Measurements from ENCODE around the gene KCNJ14.
"Not testable (repeated sequence)": the region's sequence is repeated elsewhere in the genome, so short reads cannot be mapped to it uniquely, and the experiment has no call there.

KCNJ14 gene

GRCh38 chr19:48471836-48472235 is 16.5 kb downstream of the KCNJ14 start:
- no peak for DNase-seq (ENCODE audit: low read depth)

DNA sequence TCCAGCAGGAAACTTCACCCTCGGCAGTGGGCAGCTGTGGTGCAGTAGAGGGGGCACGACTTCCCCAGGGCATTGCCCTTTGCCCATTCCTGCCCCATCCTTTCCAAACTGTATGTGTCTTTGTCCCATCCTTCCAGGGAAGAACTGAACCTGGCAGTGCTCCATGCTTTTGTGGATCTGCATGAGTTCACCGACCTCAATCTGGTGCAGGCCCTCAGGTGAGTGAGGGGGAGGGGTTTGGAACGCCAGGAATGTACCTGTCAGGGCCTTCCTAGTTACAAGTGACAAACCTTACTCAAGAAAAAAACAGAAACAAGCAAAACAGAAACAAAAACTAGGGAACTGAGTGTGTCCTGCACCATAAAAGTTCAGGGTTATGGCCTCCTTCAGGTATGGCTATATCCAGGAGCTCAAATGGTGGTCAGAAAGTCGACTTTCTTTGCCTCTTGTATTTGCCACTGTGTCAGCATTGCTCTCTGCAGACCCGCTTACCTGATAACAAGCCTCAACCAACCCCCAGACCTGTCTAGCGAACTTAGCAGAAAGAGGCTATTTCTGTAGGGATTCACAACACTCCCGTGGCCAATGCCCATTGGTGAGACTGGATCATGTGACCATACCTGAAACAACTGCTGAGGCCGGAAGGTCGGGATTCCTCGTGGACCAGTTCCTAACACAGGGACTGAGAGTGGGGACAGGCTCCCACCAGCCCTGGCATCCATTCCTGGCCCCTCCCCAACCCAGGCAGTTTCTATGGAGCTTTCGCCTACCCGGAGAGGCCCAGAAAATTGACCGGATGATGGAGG is 18.0 kb downstream of the KCNJ14 start:
- no peak for DNase-seq (ENCODE audit: low read depth)

DNA sequence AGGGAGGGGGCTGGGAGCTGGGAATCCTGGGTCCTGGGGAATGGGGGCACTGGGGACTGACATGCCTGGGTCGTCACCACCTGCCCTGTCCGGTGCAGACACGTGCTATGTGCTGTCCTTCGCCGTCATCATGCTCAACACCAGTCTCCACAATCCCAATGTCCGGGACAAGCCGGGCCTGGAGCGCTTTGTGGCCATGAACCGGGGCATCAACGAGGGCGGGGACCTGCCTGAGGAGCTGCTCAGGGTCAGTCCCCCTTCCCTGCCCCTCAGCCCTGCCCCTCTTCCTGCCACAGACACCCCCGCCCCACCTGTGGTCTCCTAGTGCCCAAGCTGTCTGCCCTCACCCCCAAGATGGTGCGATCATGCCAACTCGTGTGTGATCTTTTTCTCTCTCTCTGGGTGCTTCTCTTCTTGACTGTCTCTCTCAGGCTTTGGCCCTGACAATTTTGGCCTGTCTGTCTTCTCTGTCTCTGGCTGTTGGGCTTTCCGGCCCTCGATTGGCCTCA is 18.8 kb downstream of the KCNJ14 start:
- no peak for DNase-seq (ENCODE audit: low read depth)

DNA sequence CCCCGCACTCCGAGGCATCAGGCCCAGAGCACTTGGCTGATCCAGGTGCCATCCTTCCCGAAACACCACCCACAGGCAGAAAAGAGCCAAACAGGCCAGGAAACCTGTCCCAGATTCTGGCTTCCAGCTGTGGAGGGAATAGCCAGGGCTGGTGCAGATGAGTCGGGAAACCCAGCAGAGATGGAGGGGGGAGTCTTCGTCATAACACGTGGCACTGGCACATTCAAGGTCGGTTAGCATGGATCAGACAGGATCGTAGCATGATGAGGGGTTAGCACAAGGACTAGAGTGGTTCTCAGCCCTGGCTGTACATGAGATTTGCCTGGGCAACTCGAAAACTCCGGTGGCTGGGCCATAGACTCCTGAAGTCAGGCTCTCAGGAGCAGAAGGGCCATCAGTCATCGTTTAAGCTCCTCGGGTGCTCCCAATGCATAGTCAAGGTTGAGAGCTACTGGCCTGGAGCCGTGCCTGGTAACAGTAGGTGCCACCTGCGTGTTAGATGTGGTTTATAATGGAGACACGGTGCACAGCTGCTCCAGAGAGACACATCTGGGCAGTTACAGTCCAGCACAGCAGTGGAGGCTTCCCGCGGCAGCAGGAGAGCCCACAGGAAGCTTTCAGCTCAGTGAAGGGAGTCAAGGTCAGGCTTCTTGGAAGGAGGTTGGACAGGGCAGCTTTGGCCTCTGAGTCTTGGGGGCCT is 20.1 kb downstream of the KCNJ14 start:
- no peak for DNase-seq (ENCODE audit: low read depth)

DNA sequence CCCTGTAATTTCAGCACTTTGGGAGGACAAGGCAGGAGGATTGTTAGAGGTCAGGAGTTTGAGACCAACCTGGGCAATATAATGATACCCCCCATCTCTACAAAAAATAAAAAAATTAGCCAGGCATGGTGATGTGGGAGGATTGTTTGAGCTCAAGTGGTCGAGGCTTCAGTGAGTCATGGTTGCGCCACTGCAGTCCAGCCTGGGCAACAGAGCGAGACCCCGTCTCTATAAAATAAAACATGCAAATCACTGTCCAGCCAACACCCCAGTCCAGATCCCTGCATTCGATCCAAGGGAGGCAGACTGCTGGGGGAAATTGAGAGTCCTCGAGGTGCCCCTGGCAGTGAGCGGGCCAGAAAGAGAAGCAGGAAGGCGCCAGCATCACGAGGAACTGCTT is 20.8 kb downstream of the KCNJ14 start:
- no peak for DNase-seq (ENCODE audit: low read depth)

DNA sequence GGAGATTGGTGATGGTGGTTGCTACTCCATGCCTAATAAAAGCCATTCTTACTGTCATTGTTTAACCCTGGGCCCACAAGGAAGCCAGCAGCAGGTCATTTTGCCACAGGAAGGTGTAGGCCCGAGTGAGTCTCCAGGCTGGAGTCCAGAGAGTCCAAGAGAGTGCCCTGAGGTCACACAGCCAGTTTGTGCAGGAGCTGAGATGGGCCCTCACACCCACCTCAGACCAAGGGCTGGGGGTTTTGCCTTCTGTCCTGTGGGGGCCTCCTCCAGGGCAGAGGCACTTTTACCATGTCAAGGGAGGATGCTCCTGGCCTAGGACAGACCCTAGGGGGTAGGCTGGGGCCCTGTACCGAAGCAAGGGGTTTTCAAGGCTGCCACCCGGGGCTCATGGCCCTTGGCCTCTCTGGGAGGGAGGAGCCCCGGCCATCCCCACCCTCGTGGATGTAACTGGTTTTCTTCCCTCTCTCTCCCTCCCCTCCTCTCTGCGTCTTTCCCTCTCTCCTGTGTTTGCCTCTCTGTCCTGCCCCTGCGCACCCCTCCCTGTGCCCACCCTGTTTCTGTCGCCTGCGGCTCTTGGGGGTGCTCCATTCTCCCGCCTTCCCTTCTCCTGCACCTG is 21.8 kb downstream of the KCNJ14 start:
- no peak for DNase-seq (ENCODE audit: low read depth)

GRCh38 chr19:48477698-48478338 is 22.4 kb downstream of the KCNJ14 start:
- DNase-seq (ENCODE audit: low read depth): no peak

- no peak for DNase-seq (ENCODE audit: low read depth)
Observed at GRCh38 chr19:48478339-48479256, 23.2 kb downstream of the KCNJ14 start.

GRCh38 chr19:48479686-48480085 is 24.3 kb downstream of the KCNJ14 start:
- DNase-seq (ENCODE audit: low read depth): no peak

GRCh38 chr19:48480183-48480557 is 24.8 kb downstream of the KCNJ14 start:
- DNase-seq (ENCODE audit: low read depth): peak; percentile 29

- DNase-seq (ENCODE audit: low read depth): peak; percentile 30
Observed at GRCh38 chr19:48480558-48481500, 25.5 kb downstream of the KCNJ14 start.

GRCh38 chr19:48481846-48482639 is 26.7 kb downstream of the KCNJ14 start:
- no peak for DNase-seq (ENCODE audit: low read depth)

DNA sequence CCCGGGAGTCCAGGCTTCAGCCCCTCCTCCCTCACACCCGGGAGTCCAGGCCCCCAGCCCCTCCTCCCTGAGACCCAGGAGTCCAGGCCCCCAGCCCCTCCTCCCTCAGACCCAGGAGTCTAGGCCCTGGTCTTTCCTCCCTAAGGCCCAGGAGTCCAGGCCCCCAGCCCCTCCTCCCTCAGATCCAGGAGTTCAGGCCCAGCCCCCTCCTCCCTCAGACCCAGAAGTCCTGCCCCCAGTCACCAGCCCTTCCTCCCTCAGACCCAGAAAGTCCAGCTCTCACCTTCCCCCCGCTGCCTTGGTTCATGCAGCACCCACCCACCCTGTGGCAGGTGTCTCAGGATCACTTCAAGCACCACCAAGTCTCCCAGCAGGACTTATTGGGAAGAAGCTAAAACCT is 27.9 kb downstream of the KCNJ14 start:
- no peak for DNase-seq (ENCODE audit: low read depth)

- no peak for DNase-seq (ENCODE audit: low read depth)
Observed at GRCh38 chr19:48484247-48484893, 29.0 kb downstream of the KCNJ14 start.

GRCh38 chr19:48484931-48485612 is 29.7 kb downstream of the KCNJ14 start:
- DNase-seq (ENCODE audit: low read depth): no peak

GRCh38 chr19:48486706-48487105 is 31.3 kb downstream of the KCNJ14 start:
- not testable (repeated sequence) for DNase-seq (ENCODE audit: low read depth)

- DNase-seq (ENCODE audit: low read depth): no peak
Observed at GRCh38 chr19:48487544-48487943, 32.2 kb downstream of the KCNJ14 start.

DNA sequence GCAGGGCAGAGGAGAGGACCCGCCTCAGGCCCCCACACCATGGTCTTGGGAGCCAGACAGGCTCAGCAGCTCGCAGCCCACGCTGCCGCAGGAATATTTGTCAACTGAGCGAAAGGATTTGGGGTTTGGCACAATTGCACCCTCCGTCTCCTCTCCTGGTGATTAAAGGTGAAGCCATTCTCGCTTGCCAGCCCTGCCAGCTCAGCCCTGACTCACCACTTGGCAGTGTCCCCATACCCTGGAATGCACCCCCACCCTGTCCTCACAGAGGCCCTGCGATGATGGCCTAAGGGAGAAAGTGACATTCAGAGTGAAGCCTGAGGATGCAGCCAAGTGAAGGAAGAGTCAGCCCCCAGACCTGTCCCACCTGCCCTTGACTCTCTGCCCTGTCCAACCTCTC is 32.6 kb downstream of the KCNJ14 start:
- DNase-seq (ENCODE audit: low read depth): peak; percentile 80
